Vagina (tissue), 2 donors: ENCODE data around the gene SIRT7. TPM values are rescaled to one million over a fixed set of nuclear protein-coding genes. Genes with fewer than 3 reads are reported as not detected.

ENCODE experiments used
- DNase-seq, 2 donors: peaks; one replicate each; pipeline ENCODE4 v3.0.0-alpha.2; 2017; ENCODE audit errors: extremely low spot score in 2 of 2
- H3K27ac ChIP-seq: fragments of 200-600 bp; sonication (generic); one replicate; pipeline ENCODE4 v1.5.1; 2019
- H3K27me3 ChIP-seq: fragments of 200-600 bp; sonication (generic); one replicate; pipeline ENCODE4 v1.5.1; 2019
- H3K36me3 ChIP-seq, 2 donors: fragments of 200-600 bp; sonication (generic); one replicate each; pipeline ENCODE4 v1.5.1; 2017 to 2019
- H3K4me1 ChIP-seq: fragments of 200-600 bp; sonication (generic); one replicate; pipeline ENCODE4 v1.5.1; 2019
- H3K4me3 ChIP-seq, 2 donors: fragments of 200-600 bp; sonication (generic); 1 replicate in 1 of 2; 2 replicates in 1 of 2; pipeline ENCODE4 v1.5.1; 2016 to 2019
- H3K9me3 ChIP-seq: fragments of 200-600 bp; sonication (generic); one replicate; pipeline ENCODE4 v1.5.1; 2019
- CTCF ChIP-seq, 3 experiments: fragments of 450-650 bp in 2 of 3; fragments of 200-600 bp in 1 of 3; sonication (generic) in 1 of 3; IDR thresholded peaks; one replicate each; pipeline ENCODE4 v1.5.1; 2017 to 2019; ENCODE audit warnings: antibody characterized with exemption in 3 of 3, mild to moderate bottlenecking in 2 of 3, moderate library complexity in 2 of 3
- POLR2A ChIP-seq, 2 donors: fragments of 450-650 bp; IDR thresholded peaks; one replicate each; pipeline ENCODE4 v1.6.1; 2017; ENCODE audit warnings: antibody characterized with exemption in 2 of 2, mild to moderate bottlenecking in 2 of 2, moderate library complexity in 2 of 2
- POLR2AphosphoS5 ChIP-seq, 2 donors: sonication (generic); formaldehyde crosslinking; IDR thresholded peaks; one replicate each; pipeline ENCODE4 v1.9.0; 2017; ENCODE audit warnings: antibody characterized with exemption in 2 of 2, mild to moderate bottlenecking in 2 of 2, low read depth in 1 of 2; ENCODE audit not compliant: insufficient read depth in 1 of 2
- intact Hi-C: fragments of 100-400 bp; cut with DNase I; formaldehyde crosslinking; loops from one replicate; pipeline ENCODE4 v1.15.1; 2023
- total RNA-seq: library from RNA; depleted of rRNA; stranded (reverse); fragments of >200 nt; gene quantifications from one replicate; pipeline ENCODE4 v1.2.3, GENCODE V29; 2016

Gene SIRT7
- total RNA-seq, 1 donor from 2014 or later, result 47.9 TPM

GRCh38 chr17:81914103-81914850 is 3.7 kb downstream of the SIRT7 start:
- Histone ChIP-seq H3K9me3 (no peaks in the 10 kb centered on the region), H3K4me3 (no peak overlapping the region), H3K4me1 (peaks cover 46% of the 10 kb centered on the region), H3K27ac (no peak overlapping the region), H3K36me3 (peaks cover 0 to 31% of the 10 kb centered on the region in 2 donors), H3K27me3 (no peaks in the 10 kb centered on the region)
- TF ChIP-seq POLR2A (IDR thresholded peaks at IDR 0.05) (no peak), CTCF (IDR thresholded peaks at IDR 0.05) (no peak), POLR2AphosphoS5 (IDR thresholded peaks at IDR 0.05; ENCODE audit: insufficient read depth in 1 of 2, low read depth in 1 of 2) (no peak)
- intact Hi-C loops, result no loop called here
- DNase-seq, result no peak

- H3K36me3 ChIP-seq, result peaks cover 0 to 31% of the 10 kb centered on the region in 2 donors
- TF ChIP-seq POLR2A (IDR thresholded peaks at IDR 0.05) (no peak), CTCF (IDR thresholded peaks at IDR 0.05) (no peak), POLR2AphosphoS5 (IDR thresholded peaks at IDR 0.05; ENCODE audit: insufficient read depth in 1 of 2, low read depth in 1 of 2) (no peak)
- no peak overlapping the region for H3K4me3 ChIP-seq
- H3K4me1 ChIP-seq, result peaks cover 44% of the 10 kb centered on the region
- intact Hi-C loops, result no loop called here
- H3K27me3 ChIP-seq, result no peaks in the 10 kb centered on the region
- no peak overlapping the region for H3K27ac ChIP-seq
- no peaks in the 10 kb centered on the region for H3K9me3 ChIP-seq
- no peak for DNase-seq
Measured at GRCh38 chr17:81913394-81914102, 4.4 kb downstream of the SIRT7 start.

GRCh38 chr17:81912441-81913309 is 5.3 kb downstream of the SIRT7 start:
- Histone ChIP-seq H3K27ac (no peak overlapping the region), H3K4me3 (no peak overlapping the region), H3K4me1 (peaks cover 40% of the 10 kb centered on the region), H3K27me3 (no peaks in the 10 kb centered on the region), H3K9me3 (no peaks in the 10 kb centered on the region), H3K36me3 (peaks cover 0 to 31% of the 10 kb centered on the region in 2 donors)
- DNase-seq, result no peak
- TF ChIP-seq CTCF (IDR thresholded peaks at IDR 0.05) (no peak), POLR2A (IDR thresholded peaks at IDR 0.05) (no peak), POLR2AphosphoS5 (IDR thresholded peaks at IDR 0.05; ENCODE audit: insufficient read depth in 1 of 2, low read depth in 1 of 2) (no peak)
- intact Hi-C loops, result no loop called here

GRCh38 chr17:81911969-81912368 is 6.0 kb downstream of the SIRT7 start:
- Histone ChIP-seq H3K27ac (peak overlapping the region; percentile 57), H3K36me3 (peaks cover 0 to 38% of the 10 kb centered on the region in 2 donors), H3K4me1 (peaks cover 33% of the 10 kb centered on the region), H3K9me3 (no peaks in the 10 kb centered on the region), H3K27me3 (no peaks in the 10 kb centered on the region), H3K4me3 (peak overlapping the region in 1 of 2 donors; percentile 11)
- DNase-seq, result no peak
- TF ChIP-seq POLR2AphosphoS5 (IDR thresholded peaks at IDR 0.05; ENCODE audit: insufficient read depth in 1 of 2, low read depth in 1 of 2), result no peak
- TF ChIP-seq POLR2A (IDR thresholded peaks at IDR 0.05), result no peak
- intact Hi-C loops, result no loop called here

GRCh38 chr17:81911277-81911961 is 6.6 kb downstream of the SIRT7 start, which contains the start of gene PCYT2:
Gene PCYT2 (minus strand): TSS chr17:81911399. CDS start chr17:81911355, 44 bp downstream.
- H3K36me3 ChIP-seq, result peaks cover 0 to 38% of the 10 kb centered on the region in 2 donors
- no peaks in the 10 kb centered on the region for H3K9me3 ChIP-seq
- no peaks in the 10 kb centered on the region for H3K27me3 ChIP-seq
- TF ChIP-seq POLR2AphosphoS5 (IDR thresholded peaks at IDR 0.05; ENCODE audit: insufficient read depth in 1 of 2, low read depth in 1 of 2), result peak in 1 of 2 donors; percentile 36
- TF ChIP-seq POLR2A (IDR thresholded peaks at IDR 0.05), result no peak
- no peak for TF ChIP-seq CTCF (IDR thresholded peaks at IDR 0.05)
- H3K4me3 ChIP-seq, result peak within 1 kb of the TSS; percentile 75 to 90
- H3K4me1 ChIP-seq, result peaks cover 29% of the 10 kb centered on the region
- intact Hi-C loops, result no loop called here
- peak within 1 kb of the TSS; percentile 57 for H3K27ac ChIP-seq
- DNase-seq, result no peak
